ENCODE data around the gene ERBB4. TPM values are rescaled to one million over a fixed set of nuclear protein-coding genes. Genes with fewer than 3 reads are reported as not detected.
"Not testable (repeated sequence)": the region's sequence is repeated elsewhere in the genome, so short reads cannot be mapped to it uniquely, and the experiment has no call there.

ERBB4 gene
- total RNA-seq, 4 donors from 2014 or later = 0.04 to 0.57 (median 0.35) TPM; not detected in 1

- Histone ChIP-seq H3K27ac (no peak overlapping the region), H3K4me1 (no peaks in the 10 kb centered on the region), H3K4me3 (no peak overlapping the region), H3K36me3 (no peaks in the 10 kb centered on the region), H3K9me3 (peaks cover 0 to 7% (median 0%) of the 10 kb centered on the region in 3 donors), H3K27me3 (no peaks in the 10 kb centered on the region)
- DNase-seq = no peak
- TF ChIP-seq CTCF (IDR thresholded peaks at IDR 0.05) (no peak), POLR2A (IDR thresholded peaks at IDR 0.05) (no peak)
- WGBS, 2 donors = 22 to 29% methylated on average over 5 of the region's 5 CpGs
- intact Hi-C loops (cut with DNase I) = no loop called here
These were observed 1004.0 kb downstream of the ERBB4 start for GRCh38 chr2:211534632-211535031.

- DNase-seq; H3K4me3 ChIP-seq; H3K4me1 ChIP-seq; intact Hi-C loops (cut with DNase I); H3K27ac ChIP-seq; H3K27me3 ChIP-seq; H3K9me3 ChIP-seq; H3K36me3 ChIP-seq: not testable (repeated sequence)
- no CpG with 5 or more reads among the region's 18 CpGs for WGBS, 2 donors
These were observed 1014.4 kb downstream of the ERBB4 start for GRCh38 chr2:211524248-211524647.

- H3K4me1 ChIP-seq = no peaks in the 10 kb centered on the region
- no peak overlapping the region for H3K4me3 ChIP-seq
- intact Hi-C loops (cut with DNase I) = no loop called here
- H3K36me3 ChIP-seq = no peaks in the 10 kb centered on the region
- H3K9me3 ChIP-seq = no peaks in the 10 kb centered on the region
- no peak for DNase-seq
- TF ChIP-seq POLR2A (IDR thresholded peaks at IDR 0.05) = no peak
- TF ChIP-seq CTCF (IDR thresholded peaks at IDR 0.05) = no peak
- H3K27ac ChIP-seq = no peak overlapping the region
- 77 to 78% methylated on average over 3 of the region's 3 CpGs for WGBS, 2 donors
- no peaks in the 10 kb centered on the region for H3K27me3 ChIP-seq
These were observed 1022.1 kb downstream of the ERBB4 start for GRCh38 chr2:211516537-211516936.

GRCh38 chr2:211514049-211514448, 1024.6 kb downstream of the ERBB4 start:
- DNase-seq = no peak
- Histone ChIP-seq H3K27ac (no peak overlapping the region), H3K4me3 (no peak overlapping the region), H3K27me3 (no peaks in the 10 kb centered on the region), H3K4me1 (no peaks in the 10 kb centered on the region), H3K9me3 (no peaks in the 10 kb centered on the region), H3K36me3 (no peaks in the 10 kb centered on the region)
- TF ChIP-seq POLR2A (IDR thresholded peaks at IDR 0.05) (no peak), CTCF (IDR thresholded peaks at IDR 0.05) (no peak)
- WGBS, 2 donors = 86% methylated on average over 3 of the region's 3 CpGs
- intact Hi-C loops (cut with DNase I) = no loop called here

- Histone ChIP-seq H3K36me3 (no peaks in the 10 kb centered on the region), H3K4me3 (no peak overlapping the region), H3K27me3 (no peaks in the 10 kb centered on the region), H3K4me1 (no peaks in the 10 kb centered on the region), H3K27ac (no peak overlapping the region), H3K9me3 (no peaks in the 10 kb centered on the region)
- no peak for TF ChIP-seq CTCF (IDR thresholded peaks at IDR 0.05)
- WGBS, 2 donors = 40 to 45% methylated on average over 3 of the region's 3 CpGs
- intact Hi-C loops (cut with DNase I) = no loop called here
- DNase-seq = no peak
These were observed 1025.2 kb downstream of the ERBB4 start for GRCh38 chr2:211513446-211513845.

- TF ChIP-seq CTCF (IDR thresholded peaks at IDR 0.05) (no peak), POLR2A (IDR thresholded peaks at IDR 0.05) (no peak)
- Histone ChIP-seq H3K27ac (no peak overlapping the region), H3K4me3 (no peak overlapping the region), H3K4me1 (no peaks in the 10 kb centered on the region), H3K9me3 (no peaks in the 10 kb centered on the region), H3K36me3 (no peaks in the 10 kb centered on the region), H3K27me3 (no peaks in the 10 kb centered on the region)
- whole genome bisulfite sequencing, 2 donors = 33 to 76% methylated on average over 3 of the region's 3 CpGs
- no peak for DNase-seq
- intact Hi-C loops (cut with DNase I) = no loop called here
These were observed 1025.8 kb downstream of the ERBB4 start for GRCh38 chr2:211512806-211513205.

Data from esophagus squamous epithelium (tissue), 5 donors.